Osteoblast (primary cell): ENCODE data around the gene CHIC2. TPM values are rescaled to one million over a fixed set of nuclear protein-coding genes. Genes with fewer than 3 reads are reported as not detected.

Experiments
- DNase-seq: peaks from one replicate; pipeline ENCODE4 v3.0.0; 2011; ENCODE audit warnings: low spot score, mixed read lengths; ENCODE audit not compliant: insufficient read length; ENCODE audit errors: missing footprints
- H2AFZ ChIP-seq: 2 replicates; pipeline ENCODE4 v1.6.0; 2011; ENCODE audit warnings: mild to moderate bottlenecking, low read length
- H3K27ac ChIP-seq: 2 replicates; pipeline ENCODE4 v1.5.1; 2011; ENCODE audit warnings: mild to moderate bottlenecking, low read depth, low read length, moderate library complexity
- H3K27me3 ChIP-seq: 2 replicates; pipeline ENCODE4 v1.6.0; 2012; ENCODE audit warnings: mild to moderate bottlenecking, control low read depth, inconsistent platforms, low read length, moderate library complexity; ENCODE audit not compliant: insufficient read depth
- H3K36me3 ChIP-seq: 2 replicates; pipeline ENCODE4 v1.5.1; 2011; ENCODE audit warnings: mild to moderate bottlenecking, low read length, control low read depth, moderate library complexity; ENCODE audit not compliant: insufficient read depth
- H3K4me1 ChIP-seq: 2 replicates; pipeline ENCODE4 v1.5.1; 2011; ENCODE audit warnings: mild to moderate bottlenecking, low read length, control low read depth, moderate library complexity; ENCODE audit not compliant: insufficient read depth
- H3K4me2 ChIP-seq: 2 replicates; pipeline ENCODE4 v1.6.0; 2011; ENCODE audit warnings: mild to moderate bottlenecking, low read length; ENCODE audit not compliant: insufficient read depth
- H3K4me3 ChIP-seq: fragments of 200-600 bp; sonication (generic); 3 replicates; pipeline ENCODE4 v1.5.1; 2012; ENCODE audit warnings: mild to moderate bottlenecking, low read length, inconsistent platforms; ENCODE audit not compliant: insufficient read depth
- H3K79me2 ChIP-seq: 2 replicates; pipeline ENCODE4 v1.6.0; 2012; ENCODE audit warnings: mild to moderate bottlenecking, low read length, control low read depth, inconsistent platforms; ENCODE audit not compliant: insufficient read depth
- H3K9me3 ChIP-seq: 2 replicates; pipeline ENCODE4 v1.5.1; 2011; ENCODE audit warnings: low read depth, low read length, control low read depth
- H4K20me1 ChIP-seq: 2 replicates; pipeline ENCODE4 v1.6.0; 2012; ENCODE audit warnings: mild to moderate bottlenecking, low read length, control low read depth; ENCODE audit not compliant: insufficient read depth
- small RNA-seq: library from RNA; depleted of rRNA; stranded (forward); fragments of <200 nt; gene quantifications from one replicate; pipeline ENCODE3, GENCODE V24; 2012
- total RNA-seq: library from RNA; depleted of rRNA; stranded (reverse); fragments of >200 nt; gene quantifications from 2 replicates; pipeline ENCODE4 v1.2.3, GENCODE V29; 2012
- TF ChIP-seq, protein P1 (sequence below): IDR thresholded peaks from 2 replicates; pipeline ENCODE4 v1.5.1; 2011; ENCODE audit warnings: mild to moderate bottlenecking, low read depth, low read length, moderate library complexity; ENCODE audit errors: extremely low read depth

CHIC2 gene
- total RNA-seq, 1 donor: 73.1 TPM

GRCh38 chr4:53961351-53961750 is 103.1 kb downstream of the CHIC2 start:
- peaks cover 26% of the 10 kb centered on the region for H3K4me1 ChIP-seq
- TF ChIP-seq, protein P1, sequence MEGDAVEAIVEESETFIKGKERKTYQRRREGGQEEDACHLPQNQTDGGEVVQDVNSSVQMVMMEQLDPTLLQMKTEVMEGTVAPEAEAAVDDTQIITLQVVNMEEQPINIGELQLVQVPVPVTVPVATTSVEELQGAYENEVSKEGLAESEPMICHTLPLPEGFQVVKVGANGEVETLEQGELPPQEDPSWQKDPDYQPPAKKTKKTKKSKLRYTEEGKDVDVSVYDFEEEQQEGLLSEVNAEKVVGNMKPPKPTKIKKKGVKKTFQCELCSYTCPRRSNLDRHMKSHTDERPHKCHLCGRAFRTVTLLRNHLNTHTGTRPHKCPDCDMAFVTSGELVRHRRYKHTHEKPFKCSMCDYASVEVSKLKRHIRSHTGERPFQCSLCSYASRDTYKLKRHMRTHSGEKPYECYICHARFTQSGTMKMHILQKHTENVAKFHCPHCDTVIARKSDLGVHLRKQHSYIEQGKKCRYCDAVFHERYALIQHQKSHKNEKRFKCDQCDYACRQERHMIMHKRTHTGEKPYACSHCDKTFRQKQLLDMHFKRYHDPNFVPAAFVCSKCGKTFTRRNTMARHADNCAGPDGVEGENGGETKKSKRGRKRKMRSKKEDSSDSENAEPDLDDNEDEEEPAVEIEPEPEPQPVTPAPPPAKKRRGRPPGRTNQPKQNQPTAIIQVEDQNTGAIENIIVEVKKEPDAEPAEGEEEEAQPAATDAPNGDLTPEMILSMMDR: no peak
- H3K9me3 ChIP-seq: no peaks in the 10 kb centered on the region
- H3K27me3 ChIP-seq: no peaks in the 10 kb centered on the region
- H2AFZ ChIP-seq: no peak overlapping the region
- no peak overlapping the region for H3K27ac ChIP-seq
- H3K4me2 ChIP-seq: no peak overlapping the region
- DNase-seq: peak; percentile 54
- no peak overlapping the region for H3K4me3 ChIP-seq
- no peaks in the 10 kb centered on the region for H3K36me3 ChIP-seq
- no peaks in the 10 kb centered on the region for H4K20me1 ChIP-seq
- H3K79me2 ChIP-seq: no peaks in the 10 kb centered on the region

DNA sequence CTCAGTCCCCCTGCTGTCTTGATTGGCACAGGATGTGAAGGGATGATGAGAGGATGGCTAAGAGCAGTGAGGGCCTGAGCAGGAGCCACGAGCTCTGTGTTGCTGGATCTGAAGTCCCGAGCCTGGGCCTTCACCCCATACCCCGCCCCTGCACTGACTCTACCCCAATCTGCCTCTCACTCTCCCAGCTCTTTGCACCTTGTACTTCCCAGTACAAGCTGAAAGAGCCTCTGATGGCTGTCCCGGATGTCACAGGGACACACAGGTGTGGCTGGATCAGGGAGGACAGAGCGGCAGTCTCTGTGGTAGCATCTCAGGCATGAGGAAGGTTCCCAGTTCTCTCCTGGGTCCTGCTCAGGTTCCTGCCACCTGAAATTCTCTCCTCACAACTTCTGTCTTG is 103.6 kb downstream of the CHIC2 start:
- Histone ChIP-seq H3K4me2 (no peak overlapping the region), H3K27ac (no peak overlapping the region), H3K36me3 (no peaks in the 10 kb centered on the region), H3K79me2 (no peaks in the 10 kb centered on the region), H3K4me3 (no peak overlapping the region), H3K4me1 (peaks cover 26% of the 10 kb centered on the region), H3K9me3 (no peaks in the 10 kb centered on the region), H4K20me1 (no peaks in the 10 kb centered on the region), H2AFZ (no peak overlapping the region), H3K27me3 (no peaks in the 10 kb centered on the region)
- TF ChIP-seq, protein P1: no peak
- no peak for DNase-seq

Small RNAs within 50 kb of the gene (small RNA-seq; reads per million reads assigned to genes)
- gene AC110792.1 (not detected), gene AC110792.3 (not detected)

Other genes with a start within 250 kb of the CHIC2 start
- not detected in 2 replicates for gene GSX2, start 35.6 kb upstream of the CHIC2 start, total RNA-seq
- 316 and 373 TPM in 2 replicates for gene PDGFRA, start 164.7 kb upstream of the CHIC2 start, total RNA-seq